NCI-H526 (cell line): Measurements from ENCODE around the gene RIPK4.
"Not testable (repeated sequence)": the region's sequence is repeated elsewhere in the genome, so short reads cannot be mapped to it uniquely, and the experiment has no call there.

ENCODE experiments used
- DNase-seq, 2 experiments: peaks; one replicate each; lab custom pipeline; 2025; lab: John Stamatoyannopoulos, UW

RIPK4 gene

DNA sequence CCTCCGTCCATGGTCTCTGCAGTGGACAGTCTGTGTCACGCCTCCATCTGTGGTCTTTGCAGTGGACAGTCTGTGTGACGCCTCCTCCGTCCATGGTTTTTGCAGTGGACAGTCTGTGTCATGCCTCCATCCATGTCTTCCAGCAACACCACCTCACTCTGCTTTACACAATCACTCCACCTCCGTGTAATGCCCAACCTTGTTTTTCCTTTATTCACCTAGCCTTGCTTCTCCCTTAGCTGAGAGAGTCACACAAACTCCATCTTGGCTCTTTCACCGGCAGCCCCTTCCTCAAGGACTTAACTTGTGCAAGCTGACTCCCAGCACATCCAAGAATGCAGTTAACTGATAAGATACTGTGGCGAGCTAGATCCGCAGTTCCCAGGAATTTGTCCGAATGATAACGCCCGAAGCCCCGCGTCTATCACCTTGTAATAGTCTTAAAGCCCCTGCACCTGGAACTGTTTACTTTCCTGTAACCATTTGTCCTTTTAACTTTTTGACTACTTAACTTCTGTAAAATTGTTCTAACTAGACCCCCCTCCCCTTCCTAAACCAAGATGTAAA is 52.5 kb downstream of the RIPK4 start:
- not testable (repeated sequence) for DNase-seq

DNA sequence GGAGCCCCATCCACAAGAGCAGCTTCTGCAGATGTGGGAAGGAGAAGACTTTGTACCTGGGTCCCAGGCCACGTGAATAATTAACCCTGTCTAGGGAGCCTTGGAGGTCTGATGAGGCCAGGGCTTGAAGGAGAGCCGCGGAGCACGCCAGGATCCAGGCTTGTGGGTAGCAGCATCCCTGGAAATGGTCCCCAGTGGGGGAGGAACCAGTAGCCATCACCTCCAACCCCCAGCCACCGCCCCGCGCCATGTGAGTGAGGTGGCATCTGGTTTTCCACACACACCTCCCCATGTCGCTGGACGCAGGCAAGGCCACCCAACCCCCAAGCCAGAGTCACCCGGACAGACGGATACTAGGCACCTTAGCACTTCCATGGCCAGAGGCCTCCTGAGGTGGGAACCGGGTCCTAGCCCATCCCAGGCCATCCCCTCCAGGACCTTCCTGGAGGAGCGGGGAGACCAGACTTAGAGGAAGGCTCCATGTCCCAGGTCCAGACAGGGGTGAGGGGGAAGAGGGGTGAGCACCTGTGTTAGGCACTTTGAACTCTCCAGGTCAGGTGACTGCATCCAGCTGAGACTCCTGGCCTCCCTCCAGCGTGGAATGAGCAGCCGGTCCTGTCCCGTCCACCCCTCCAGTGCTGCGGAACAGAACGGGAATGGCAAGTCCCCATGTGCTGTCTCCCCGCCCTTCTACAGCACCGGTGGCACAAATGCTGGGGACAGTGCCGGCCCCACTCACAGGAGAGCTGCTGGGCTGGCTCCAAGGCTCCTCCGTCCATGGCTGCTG is 53.2 kb downstream of the RIPK4 start:
- DNase-seq: no peak

DNA sequence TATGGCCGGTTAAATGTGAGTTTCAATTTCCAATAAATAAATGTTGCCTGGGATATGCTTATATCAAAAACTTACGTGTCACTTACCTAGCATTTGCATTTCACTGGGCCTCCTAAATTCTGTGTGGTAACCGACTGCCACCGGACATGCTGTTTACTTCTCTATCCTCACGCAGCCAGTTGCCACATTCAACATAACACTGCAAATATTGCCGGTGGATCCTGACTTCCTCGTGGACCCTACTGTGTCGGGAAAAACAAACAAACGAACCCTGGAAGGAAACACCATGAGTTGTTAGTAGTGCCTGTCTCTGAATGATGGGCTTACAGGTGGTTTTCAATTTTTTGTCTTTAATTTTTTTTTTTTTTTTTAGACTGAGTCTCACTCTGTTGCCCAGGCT is 54.1 kb downstream of the RIPK4 start:
- DNase-seq: peak in 1 of 2 experiments; percentile 30

DNA sequence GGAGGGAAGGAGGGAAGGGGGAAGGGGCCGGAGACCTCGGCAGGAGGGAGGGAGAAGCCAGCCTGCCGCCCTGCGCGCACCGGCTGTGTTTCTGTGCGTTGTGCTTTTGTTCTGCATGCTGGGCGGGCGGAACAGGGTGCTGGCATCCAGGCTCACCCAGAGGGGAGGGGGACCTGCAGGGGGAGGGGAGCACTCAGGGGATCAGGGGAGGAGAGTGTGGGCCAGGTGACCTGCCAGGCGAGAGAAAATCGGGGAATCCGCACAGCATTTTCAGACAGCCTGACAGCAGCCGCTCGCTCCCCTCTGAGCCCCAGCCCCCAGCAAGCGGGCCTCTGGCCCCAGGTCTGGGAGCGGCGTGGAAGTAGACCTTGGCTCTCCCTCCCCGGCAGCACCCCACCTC is 54.7 kb downstream of the RIPK4 start:
- DNase-seq: peak; percentile 55 to 81

DNA sequence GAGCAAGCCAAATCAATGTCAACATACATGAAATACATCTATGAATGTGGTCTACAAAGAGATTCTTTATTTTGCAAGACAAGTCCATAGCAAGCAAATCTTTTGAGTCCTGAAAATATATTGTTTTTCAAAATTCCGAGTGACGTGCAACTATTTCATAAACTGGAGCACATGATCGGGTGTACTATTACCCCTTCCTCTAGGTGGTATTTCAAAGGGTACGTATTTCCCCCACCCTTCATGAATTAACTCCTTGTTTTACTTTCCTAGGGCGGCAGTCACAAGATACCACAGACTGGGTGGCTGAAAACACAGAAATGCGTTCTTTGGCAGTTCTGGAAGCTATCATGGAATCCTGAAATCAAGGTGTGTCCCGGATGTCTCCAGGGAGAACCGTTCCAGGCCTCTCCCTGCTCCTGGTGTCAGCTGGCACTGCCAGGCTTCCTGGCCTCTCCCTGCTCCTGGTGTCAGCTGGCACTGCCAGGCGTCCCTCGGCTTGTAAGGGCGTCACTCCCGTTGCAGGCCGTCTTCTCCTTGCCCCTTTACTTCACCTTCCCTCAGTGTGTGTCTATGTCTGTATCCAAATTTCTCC is 55.3 kb downstream of the RIPK4 start:
- DNase-seq: peak in 1 of 2 experiments; percentile 42

DNA sequence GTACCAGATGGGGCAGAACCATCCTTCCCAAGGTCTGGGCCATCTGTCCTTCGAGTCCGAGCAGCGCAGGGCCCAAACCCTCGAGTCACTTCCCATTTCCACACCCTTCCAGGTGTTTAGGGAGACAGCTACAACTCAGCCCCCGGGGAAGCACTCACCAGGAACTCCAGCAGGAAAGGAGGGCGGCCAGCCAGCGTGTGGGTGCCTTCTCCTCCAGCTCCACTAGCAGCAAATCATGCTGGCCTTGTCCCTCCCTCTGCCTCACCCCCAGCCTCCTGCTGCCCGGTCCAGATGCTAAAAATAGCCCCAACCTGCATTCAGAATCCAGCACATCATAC is 56.1 kb downstream of the RIPK4 start:
- no peak for DNase-seq

DNA sequence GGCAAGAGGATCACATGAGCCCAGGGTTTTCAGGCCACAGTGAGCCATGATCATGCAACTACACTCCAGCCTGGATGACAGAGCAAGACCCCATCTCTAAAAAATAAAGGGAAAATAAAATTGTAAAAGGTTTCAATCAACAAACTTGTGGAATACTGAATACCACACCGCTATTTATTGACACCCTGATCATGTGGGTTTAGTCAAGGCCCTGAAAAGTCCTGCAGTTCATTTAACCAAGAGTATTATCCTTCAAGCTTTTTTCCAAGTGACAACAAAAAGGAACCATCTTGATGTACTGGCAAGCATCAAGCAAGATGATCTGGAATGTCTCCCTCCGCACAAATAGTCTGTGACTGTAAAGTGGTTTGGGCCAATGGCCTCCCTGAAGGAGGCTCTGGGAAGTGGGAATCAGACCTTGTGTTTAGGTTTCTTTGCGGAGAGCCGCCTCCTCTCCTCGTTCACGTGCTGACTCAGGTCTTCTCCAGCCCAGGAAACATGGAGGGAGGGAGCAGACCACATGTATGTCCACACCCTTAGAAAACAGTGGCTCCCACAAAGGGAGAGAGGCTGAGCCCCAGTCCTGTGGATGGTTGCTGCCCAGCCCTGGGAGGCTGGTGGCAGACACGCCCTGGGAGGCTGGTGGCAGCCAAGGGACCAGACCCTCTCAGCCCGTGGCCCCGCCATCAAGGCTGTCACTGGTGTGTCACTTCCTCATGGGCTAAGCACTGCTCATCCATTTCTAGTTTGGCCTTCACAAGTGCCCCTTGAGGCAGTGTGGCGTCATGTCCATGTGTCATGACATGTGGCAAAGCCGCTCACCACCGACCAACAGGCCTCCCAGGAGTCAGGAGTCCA is 56.7 kb downstream of the RIPK4 start:
- DNase-seq: no peak

DNA sequence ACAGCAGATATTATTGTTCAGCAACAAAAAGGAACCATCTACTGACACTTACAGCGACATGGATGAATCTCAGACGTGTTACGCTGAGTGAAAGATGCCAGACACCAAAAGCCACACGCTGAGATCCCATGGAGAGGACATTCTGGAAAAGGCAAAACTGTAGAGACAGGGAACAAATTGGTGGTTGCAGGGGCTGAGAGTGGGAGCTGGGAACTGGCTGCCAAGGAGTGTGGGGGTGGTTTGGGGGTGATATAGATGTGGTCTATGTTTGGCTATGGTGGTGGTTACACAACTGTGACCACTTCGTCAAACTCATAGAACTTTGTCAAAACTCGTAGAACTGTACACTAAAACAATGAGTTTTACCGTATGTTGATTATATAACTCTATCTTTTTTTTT is 57.7 kb downstream of the RIPK4 start:
- no peak for DNase-seq

DNA sequence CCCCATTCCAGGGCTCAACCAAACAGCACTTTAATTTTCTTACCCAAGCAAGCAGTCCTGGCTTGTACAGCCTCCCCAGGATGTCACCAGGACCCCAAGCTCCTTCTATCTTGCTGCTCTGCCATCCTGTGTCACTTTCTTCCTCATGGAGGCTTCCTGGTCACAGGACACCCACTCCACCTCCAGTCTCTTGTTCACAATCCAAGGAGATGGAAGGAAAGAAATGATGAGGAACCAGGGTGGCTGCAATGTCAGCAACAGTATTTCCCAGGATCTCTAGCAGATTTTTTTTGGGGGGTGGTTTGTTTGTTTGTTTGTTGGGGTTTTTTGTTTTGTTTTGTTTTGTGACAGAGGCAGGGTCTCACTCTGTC is 58.9 kb downstream of the RIPK4 start:
- DNase-seq: no peak

DNA sequence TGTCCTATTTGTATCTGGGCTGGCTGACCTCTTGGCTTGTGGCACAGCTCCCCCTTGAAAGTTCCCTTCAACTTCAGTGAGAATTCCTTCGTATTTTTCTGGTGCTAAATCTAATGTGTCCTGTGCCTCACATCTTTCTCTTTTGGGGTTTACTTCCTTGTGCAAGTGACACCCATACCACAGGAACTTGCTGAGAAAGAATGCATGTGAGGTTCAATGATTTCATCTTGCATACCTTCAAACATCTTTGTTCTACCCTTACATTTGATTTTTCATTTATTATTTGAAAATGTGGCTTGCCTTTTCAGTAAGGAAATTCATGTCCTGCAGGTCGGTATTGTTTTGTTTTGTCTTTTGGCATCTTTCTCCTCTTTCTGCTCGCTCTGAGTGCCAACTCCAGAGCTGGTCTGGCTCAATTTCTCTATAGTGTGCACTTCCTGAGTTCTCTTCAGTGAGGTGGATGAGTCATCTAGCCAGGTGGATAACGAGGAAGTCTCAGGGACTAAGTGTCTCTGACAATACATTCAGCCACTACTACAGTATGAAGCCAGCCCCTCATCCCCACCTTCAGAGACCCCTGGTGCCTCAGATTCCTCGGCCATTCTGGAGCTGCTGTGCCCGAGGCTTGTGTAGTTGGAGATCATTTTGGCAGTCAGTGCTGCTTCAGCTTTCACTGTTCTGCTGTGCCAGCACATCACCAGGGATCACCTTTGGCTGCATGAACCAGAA is 59.5 kb downstream of the RIPK4 start:
- DNase-seq: no peak

DNA sequence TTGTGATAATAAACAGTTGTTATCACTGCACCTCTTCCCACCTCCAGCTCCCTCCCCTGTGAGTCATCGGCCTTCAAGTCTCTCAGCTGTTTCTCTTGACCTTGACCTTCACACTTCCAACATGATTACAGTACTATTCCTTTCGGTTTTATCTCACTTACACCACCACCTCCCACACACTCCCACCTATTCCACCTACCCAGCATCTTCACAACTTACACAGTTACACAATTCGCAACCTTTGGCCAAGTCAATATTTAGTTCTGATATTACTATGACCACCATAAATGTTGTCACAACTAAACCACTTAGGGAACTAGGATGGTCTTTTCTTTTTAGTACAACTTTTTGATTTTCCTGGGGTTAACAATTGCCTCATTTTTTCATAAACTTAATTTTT is 60.2 kb downstream of the RIPK4 start:
- no peak for DNase-seq

DNA sequence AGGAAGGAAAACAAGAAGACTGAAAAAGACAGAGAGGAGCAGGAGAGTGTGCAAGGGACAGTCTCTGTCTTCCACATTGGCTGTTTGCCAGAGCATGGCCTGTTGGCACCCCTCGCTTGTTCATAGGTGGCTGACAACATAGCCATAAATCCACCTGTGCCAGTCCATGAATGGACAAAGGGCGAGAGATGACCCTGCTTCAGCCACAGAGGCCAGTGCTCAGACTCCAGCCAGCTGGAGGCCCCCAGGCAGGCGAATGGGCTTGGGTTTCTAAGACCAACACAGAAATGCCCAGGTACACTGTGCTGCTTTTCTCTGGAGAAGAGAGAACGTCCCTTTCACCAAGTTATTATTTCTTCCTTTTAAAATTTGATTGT is 60.6 kb downstream of the RIPK4 start:
- DNase-seq: no peak

DNA sequence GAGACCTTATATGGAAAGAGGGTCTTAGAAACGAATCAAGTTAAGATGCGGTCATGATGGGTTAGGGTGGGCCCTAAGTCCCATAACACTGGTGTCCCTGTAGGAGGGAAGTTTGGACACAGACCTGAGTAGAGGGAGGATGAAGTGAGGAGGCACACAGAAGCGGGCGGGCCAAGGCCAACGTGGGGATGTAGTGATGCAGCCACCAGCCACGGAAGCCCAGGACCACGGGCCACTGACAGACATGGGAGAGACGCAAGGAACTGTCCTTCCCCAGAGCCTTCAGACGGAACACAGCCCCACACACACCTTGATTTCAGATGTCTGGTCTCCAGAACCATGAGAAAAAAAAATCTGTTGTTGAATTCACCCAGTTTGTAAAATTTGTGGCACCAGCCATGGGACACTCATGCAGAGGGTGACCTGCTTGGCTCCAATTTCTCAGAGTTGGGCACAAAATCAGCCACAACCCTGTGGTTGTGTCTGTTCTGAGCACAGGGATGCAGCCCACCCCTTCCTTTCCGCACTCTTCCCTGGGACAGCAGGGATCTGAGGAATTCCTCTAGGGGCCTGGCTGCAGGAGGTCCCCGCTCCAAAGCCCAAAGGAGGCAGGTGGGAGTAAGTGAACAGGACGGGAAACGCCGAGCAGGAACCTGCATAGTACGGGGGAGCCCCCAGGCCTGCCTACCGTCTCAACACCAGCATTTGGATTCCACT is 61.1 kb downstream of the RIPK4 start:
- DNase-seq: no peak

DNA sequence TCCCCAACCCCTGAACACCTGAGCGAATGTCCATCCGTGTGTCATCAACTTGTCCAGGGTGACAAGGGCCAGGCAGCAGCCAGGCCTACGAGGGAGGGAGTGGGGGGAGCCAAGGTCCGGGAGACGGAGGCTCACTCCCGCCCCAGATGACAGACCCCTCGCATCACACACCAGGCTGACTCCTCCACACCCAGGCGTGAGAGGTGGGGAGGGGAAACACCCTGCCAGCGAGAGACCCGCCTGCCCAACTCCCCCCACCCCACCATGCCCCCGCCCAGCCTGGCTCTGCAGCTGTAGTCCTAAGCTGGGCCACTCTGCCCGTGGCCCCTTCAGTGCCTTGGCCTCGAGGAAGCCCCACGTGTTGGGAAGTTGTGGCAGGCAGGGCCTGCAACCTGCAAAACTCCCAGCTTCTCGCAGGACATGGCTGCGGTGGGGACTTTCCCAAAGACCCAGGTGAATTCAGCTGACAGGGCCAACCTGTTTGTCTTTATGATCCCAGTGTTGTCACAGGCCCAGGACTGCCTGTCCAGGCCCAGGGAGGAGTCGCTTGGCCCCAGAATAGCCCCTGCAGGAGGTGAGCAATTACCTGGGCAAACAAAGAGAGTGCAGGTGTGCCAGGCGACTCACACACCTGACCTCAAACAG is 62.9 kb downstream of the RIPK4 start:
- DNase-seq: peak; percentile 24 to 67

DNA sequence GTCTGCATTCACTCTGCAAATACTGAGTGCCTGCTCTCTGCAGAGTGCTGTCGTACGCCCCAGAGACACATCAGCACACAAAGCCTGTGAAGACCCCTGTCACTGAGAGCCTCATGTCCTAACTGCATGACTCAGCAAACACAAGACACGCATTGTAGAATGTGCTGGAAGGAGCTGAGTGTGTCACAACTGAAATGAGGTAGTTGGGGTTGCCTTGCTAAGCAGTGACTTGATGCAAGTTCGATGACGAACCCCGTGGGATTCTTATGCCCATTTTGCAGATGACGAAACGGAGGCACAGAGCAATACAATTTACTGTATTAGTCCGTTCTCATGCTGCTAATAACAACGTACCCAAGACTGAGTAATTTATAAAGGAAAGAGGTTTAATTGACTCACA is 65.1 kb downstream of the RIPK4 start:
- DNase-seq: no peak

DNA sequence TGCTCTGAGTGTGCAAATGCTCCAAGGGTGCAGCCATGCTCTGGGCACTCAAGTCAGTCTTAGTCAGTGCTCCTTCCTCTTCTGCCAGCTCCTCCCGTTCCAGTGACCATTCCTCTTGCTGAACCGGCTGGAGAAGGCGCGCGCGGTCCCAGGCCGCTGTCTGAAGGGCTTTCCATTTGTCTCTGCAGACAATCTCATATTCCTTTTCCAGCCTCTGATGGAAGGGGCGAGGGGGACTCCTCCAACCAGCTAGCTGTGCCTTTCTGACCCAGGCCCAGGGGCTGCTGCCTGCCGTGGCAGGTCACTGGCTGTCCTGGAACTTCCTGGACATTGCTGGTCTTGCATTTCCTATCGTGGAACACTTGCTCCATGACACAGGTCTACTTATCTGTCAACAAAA is 67.5 kb downstream of the RIPK4 start:
- no peak for DNase-seq

DNA sequence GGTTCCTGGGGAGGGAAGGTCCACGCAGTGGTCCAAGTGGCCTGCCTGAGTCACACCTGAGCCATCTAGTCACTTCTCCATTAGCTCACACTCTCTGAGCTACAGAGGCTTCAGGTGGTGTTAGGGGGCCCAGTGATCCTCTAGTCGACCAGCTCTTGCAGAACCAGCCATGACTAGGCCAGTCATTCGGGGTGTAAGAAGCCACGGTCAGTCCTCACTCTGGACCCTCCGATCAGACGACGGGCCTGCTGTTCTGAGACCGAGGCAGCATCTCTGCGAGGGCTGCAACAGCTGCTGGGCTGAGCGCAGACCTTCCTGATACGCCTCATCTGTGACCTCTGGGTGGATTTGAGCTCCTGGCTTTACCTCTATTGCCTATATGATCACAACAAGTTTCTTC is 68.8 kb downstream of the RIPK4 start:
- DNase-seq: no peak

DNA sequence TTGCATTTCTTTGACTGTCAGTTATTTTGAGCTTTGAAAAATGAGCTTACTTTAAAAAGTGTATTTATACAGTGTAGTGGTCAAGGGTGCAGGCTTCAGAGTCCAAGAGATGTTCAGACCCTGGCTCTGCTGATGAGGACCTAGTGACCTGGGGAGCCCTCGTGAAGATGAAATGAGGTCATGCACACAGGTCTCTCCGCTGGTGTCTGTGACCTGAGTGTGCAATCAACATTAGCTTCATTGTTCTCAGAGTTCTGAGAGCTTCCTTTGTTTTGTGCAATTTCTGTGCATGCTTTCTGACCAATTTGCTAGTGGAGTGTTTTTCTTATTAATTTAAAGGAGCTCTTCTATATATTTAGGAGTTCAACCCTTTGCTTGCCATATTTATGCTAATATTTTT is 71.3 kb downstream of the RIPK4 start:
- peak in 1 of 2 experiments; percentile 30 for DNase-seq

DNA sequence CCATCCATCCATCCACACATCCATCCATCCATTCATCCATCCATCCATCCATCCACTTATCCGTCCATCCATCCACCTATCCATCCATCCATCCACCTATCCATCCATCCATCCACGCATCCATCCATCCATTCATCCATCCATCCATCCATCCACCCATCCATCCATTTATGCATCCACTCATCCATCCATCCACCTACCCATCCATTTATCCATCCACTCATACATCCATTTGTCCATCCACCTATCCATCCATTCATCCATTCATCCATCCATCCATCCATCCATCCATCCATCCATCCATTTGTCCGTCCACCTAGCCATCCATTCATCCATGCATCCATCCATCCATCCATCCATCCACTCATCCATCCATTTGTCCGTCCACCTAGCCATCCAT is 72.8 kb downstream of the RIPK4 start:
- not testable (repeated sequence) for DNase-seq

DNA sequence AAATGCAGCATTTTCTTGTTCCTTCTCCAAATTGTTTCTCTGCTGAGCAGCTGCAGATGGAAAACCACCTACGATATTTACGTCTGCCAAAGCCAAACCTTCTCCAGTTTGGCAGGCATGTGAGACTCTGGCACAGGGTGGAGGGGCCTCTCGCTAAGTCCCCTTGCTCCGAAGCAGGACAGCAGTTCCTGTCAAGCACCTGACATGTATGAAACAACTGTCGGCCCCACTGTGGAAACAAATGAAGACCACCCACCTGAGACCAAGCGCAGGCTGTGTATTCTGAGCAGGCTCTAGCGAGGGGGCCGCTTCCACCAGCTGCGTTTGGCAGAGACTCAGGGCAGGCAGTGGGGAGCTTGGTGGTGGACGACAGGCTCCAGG is 74.7 kb downstream of the RIPK4 start:
- DNase-seq: no peak
